Neural crest cell (in vitro differentiated cells): ENCODE measurements around the gene MEGF6. TPM values are rescaled to one million over a fixed set of nuclear protein-coding genes. Genes with fewer than 3 reads are reported as not detected.

Experiments
- DNase-seq: peaks from one replicate; pipeline ENCODE4 v3.0.0; 2021; ENCODE audit warnings: low read depth, mixed read lengths, low spot score
- H3K27ac Mint-ChIP-seq: one replicate; pipeline ENCODE4 v1.8.0; 2021; ENCODE audit warnings: mild to moderate bottlenecking, mixed read lengths; ENCODE audit not compliant: unreplicated experiment
- H3K27me3 Mint-ChIP-seq: 2 replicates; pipeline ENCODE4 v1.8.0; 2021; ENCODE audit warnings: low read depth, mild to moderate bottlenecking, mixed read lengths
- H3K36me3 Mint-ChIP-seq: 2 replicates; pipeline ENCODE4 v1.8.0; 2021; ENCODE audit warnings: low read depth, mild to moderate bottlenecking, mixed read lengths
- H3K4me1 Mint-ChIP-seq: 2 replicates; pipeline ENCODE4 v1.8.0; 2021; ENCODE audit warnings: mixed read lengths
- H3K4me3 Mint-ChIP-seq: one replicate; pipeline ENCODE4 v1.8.0; 2021; ENCODE audit warnings: mild to moderate bottlenecking, mixed read lengths
- H3K9me3 Mint-ChIP-seq: 2 replicates; pipeline ENCODE4 v1.8.0; 2021; ENCODE audit warnings: mixed read lengths
- CTCF ChIP-seq: fragments of 200-600 bp; sonication (generic); conservative IDR thresholded peaks from 2 replicates; pipeline ENCODE4 v1.5.0; 2021; ENCODE audit warnings: antibody characterized with exemption, mild to moderate bottlenecking
- total RNA-seq: library from RNA; stranded (reverse); gene quantifications from 2 replicates; pipeline ENCODE4 v1.2.1, GENCODE V29; 2021

The MEGF6 gene
- total RNA-seq, 1 donor from 2014 or later, result 36.7 TPM

- peak overlapping the region; percentile 19 for H3K4me3 Mint-ChIP-seq
- no peaks in the 10 kb centered on the region for H3K9me3 Mint-ChIP-seq
- no peak overlapping the region for H3K27ac Mint-ChIP-seq
- H3K4me1 Mint-ChIP-seq, result peaks cover 37% of the 10 kb centered on the region
- no peaks in the 10 kb centered on the region for H3K36me3 Mint-ChIP-seq
- no peaks in the 10 kb centered on the region for H3K27me3 Mint-ChIP-seq
- no peak for TF ChIP-seq CTCF
- no peak for DNase-seq
Measured at GRCh38 chr1:3460672-3461131, 150.6 kb downstream of the MEGF6 start.

GRCh38 chr1:3459940-3460671 is 151.2 kb downstream of the MEGF6 start:
- peak overlapping the region; percentile 19 for H3K4me3 Mint-ChIP-seq
- no peak for DNase-seq
- no peak for TF ChIP-seq CTCF
- H3K36me3 Mint-ChIP-seq, result no peaks in the 10 kb centered on the region
- H3K27ac Mint-ChIP-seq, result peak overlapping the region; percentile 78
- H3K4me1 Mint-ChIP-seq, result peaks cover 42% of the 10 kb centered on the region
- no peaks in the 10 kb centered on the region for H3K27me3 Mint-ChIP-seq
- H3K9me3 Mint-ChIP-seq, result no peaks in the 10 kb centered on the region

GRCh38 chr1:3459051-3459908 is 152.0 kb downstream of the MEGF6 start:
- H3K36me3 Mint-ChIP-seq, result no peaks in the 10 kb centered on the region
- H3K4me1 Mint-ChIP-seq, result peaks cover 45% of the 10 kb centered on the region
- TF ChIP-seq CTCF, result no peak
- peak overlapping the region; percentile 52 for H3K4me3 Mint-ChIP-seq
- H3K9me3 Mint-ChIP-seq, result no peaks in the 10 kb centered on the region
- no peak overlapping the region for H3K27ac Mint-ChIP-seq
- no peak for DNase-seq
- no peaks in the 10 kb centered on the region for H3K27me3 Mint-ChIP-seq

GRCh38 chr1:3457910-3458883 is 153.1 kb downstream of the MEGF6 start:
- Mint-ChIP-seq H3K4me3 (peak overlapping the region; percentile 52), H3K9me3 (no peaks in the 10 kb centered on the region), H3K27ac (peak overlapping the region; percentile 63), H3K36me3 (no peaks in the 10 kb centered on the region), H3K4me1 (peaks cover 45% of the 10 kb centered on the region), H3K27me3 (no peaks in the 10 kb centered on the region)
- DNase-seq, result no peak
- TF ChIP-seq CTCF, result no peak
